Immature natural killer cell (primary cell): ENCODE data around the gene MYO5A. TPM values are rescaled to one million over a fixed set of nuclear protein-coding genes. Genes with fewer than 3 reads are reported as not detected.
A peak's percentile ranks its signal among the peaks of the same experiment; 100 is the strongest.

Experiments
- DNase-seq, 3 donors: peaks; one replicate each; pipeline ENCODE4 v3.0.0; 2022; ENCODE audit warnings: mixed read lengths in 1 of 3
- H3K27ac Mint-ChIP-seq, 6 donors: one replicate each; pipeline ENCODE4 v1.8.0; 2020; ENCODE audit warnings: mixed read lengths in 6 of 6, mild to moderate bottlenecking in 5 of 6, inconsistent platforms in 4 of 6, moderate library complexity in 3 of 6
- H3K27me3 Mint-ChIP-seq, 3 donors: one replicate each; pipeline ENCODE4 v1.8.0; 2020 to 2021; ENCODE audit warnings: low read depth in 3 of 3, mild to moderate bottlenecking in 3 of 3, mixed read lengths in 3 of 3, moderate library complexity in 3 of 3, inconsistent platforms in 1 of 3
- H3K36me3 Mint-ChIP-seq, 3 donors: one replicate each; pipeline ENCODE4 v1.8.0; 2020; ENCODE audit warnings: mixed read lengths in 3 of 3, inconsistent platforms in 2 of 3, mild to moderate bottlenecking in 2 of 3
- H3K4me1 Mint-ChIP-seq, 2 donors: one replicate each; pipeline ENCODE4 v1.8.0; 2020; ENCODE audit warnings: inconsistent platforms in 2 of 2, mild to moderate bottlenecking in 2 of 2, mixed read lengths in 2 of 2, moderate library complexity in 1 of 2
- H3K4me3 Mint-ChIP-seq, 5 donors: one replicate each; pipeline ENCODE4 v1.8.0; 2020; ENCODE audit warnings: mild to moderate bottlenecking in 5 of 5, mixed read lengths in 5 of 5, inconsistent platforms in 3 of 5, moderate library complexity in 3 of 5
- H3K9me3 Mint-ChIP-seq, 6 donors: one replicate each; pipeline ENCODE4 v1.8.0; 2020; ENCODE audit warnings: mild to moderate bottlenecking in 6 of 6, mixed read lengths in 6 of 6, inconsistent platforms in 4 of 6, moderate library complexity in 3 of 6
- polyA plus RNA-seq, 3 donors: library from polyadenylated mRNA; unstranded; fragments of 300-500 nt; fragmentation: Illumina TruSeq; gene quantifications; one replicate each; pipeline ENCODE4 v1.2.3, GENCODE V29; 2021

MYO5A gene
- polyA plus RNA-seq, 3 donors from 2014 or later: 2.0 to 10.9 (median 5.9) TPM

- DNase-seq: no peak
- Mint-ChIP-seq H3K4me3 (no peak overlapping the region), H3K36me3 (peaks cover 33 to 51% (median 39%) of the 10 kb centered on the region in 3 donors), H3K4me1 (no peaks in the 10 kb centered on the region), H3K9me3 (no peaks in the 10 kb centered on the region), H3K27ac (no peak overlapping the region), H3K27me3 (peaks cover 0 to 2% (median 0%) of the 10 kb centered on the region in 3 donors)
These were observed 166.2 kb downstream of the MYO5A start for GRCh38 chr15:52362497-52362896.

- Mint-ChIP-seq H3K9me3 (no peaks in the 10 kb centered on the region), H3K27me3 (peaks cover 0 to 2% (median 0%) of the 10 kb centered on the region in 3 donors), H3K36me3 (peaks cover 34 to 50% (median 35%) of the 10 kb centered on the region in 3 donors), H3K27ac (peak overlapping the region in 1 of 6 donors; percentile 0), H3K4me1 (no peaks in the 10 kb centered on the region), H3K4me3 (no peak overlapping the region)
- no peak for DNase-seq
These were observed 166.6 kb downstream of the MYO5A start for GRCh38 chr15:52361975-52362494.

- peak overlapping the region in 1 of 6 donors; percentile 0 for H3K27ac Mint-ChIP-seq
These were observed 167.2 kb downstream of the MYO5A start for GRCh38 chr15:52361494-52361893.

GRCh38 chr15:52360229-52361203 is 168.2 kb downstream of the MYO5A start:
- Mint-ChIP-seq H3K36me3 (peaks cover 26 to 40% (median 34%) of the 10 kb centered on the region in 3 donors), H3K27ac (peak overlapping the region in 1 of 6 donors; percentile 10)

More at GRCh38 chr15:52361494-52361893, 167.2 kb downstream of the MYO5A start:
- Mint-ChIP-seq H3K9me3 (no peaks in the 10 kb centered on the region), H3K27me3 (peaks cover 0 to 2% (median 0%) of the 10 kb centered on the region in 3 donors), H3K4me3 (no peak overlapping the region), H3K4me1 (no peaks in the 10 kb centered on the region), H3K36me3 (peaks cover 33 to 47% (median 35%) of the 10 kb centered on the region in 3 donors)
- DNase-seq: no peak

GRCh38 chr15:52359722-52360121 is 169.0 kb downstream of the MYO5A start:
- H3K4me3 Mint-ChIP-seq: no peak overlapping the region
- no peak overlapping the region for H3K27ac Mint-ChIP-seq
- no peaks in the 10 kb centered on the region for H3K9me3 Mint-ChIP-seq
- H3K4me1 Mint-ChIP-seq: no peaks in the 10 kb centered on the region
- H3K27me3 Mint-ChIP-seq: no peaks in the 10 kb centered on the region
- no peak for DNase-seq
- H3K36me3 Mint-ChIP-seq: peaks cover 22 to 40% (median 29%) of the 10 kb centered on the region in 3 donors

More at GRCh38 chr15:52360229-52361203, 168.2 kb downstream of the MYO5A start:
- H3K4me1 Mint-ChIP-seq: no peaks in the 10 kb centered on the region
- H3K9me3 Mint-ChIP-seq: no peaks in the 10 kb centered on the region
- H3K4me3 Mint-ChIP-seq: no peak overlapping the region
- DNase-seq: no peak
- H3K27me3 Mint-ChIP-seq: peaks cover 0 to 1% (median 0%) of the 10 kb centered on the region in 3 donors

- Mint-ChIP-seq H3K27ac (no peak overlapping the region), H3K4me3 (no peak overlapping the region), H3K36me3 (peaks cover 12 to 31% (median 18%) of the 10 kb centered on the region in 3 donors), H3K4me1 (no peaks in the 10 kb centered on the region), H3K9me3 (no peaks in the 10 kb centered on the region), H3K27me3 (no peaks in the 10 kb centered on the region)
- no peak for DNase-seq
These were observed 170.7 kb downstream of the MYO5A start for GRCh38 chr15:52357949-52358348.

GRCh38 chr15:52352086-52352485 is 176.6 kb downstream of the MYO5A start:
- Mint-ChIP-seq H3K9me3 (no peaks in the 10 kb centered on the region), H3K27ac (peak overlapping the region in 2 of 6 donors; percentile 33 to 60), H3K36me3 (peaks cover 11 to 46% (median 21%) of the 10 kb centered on the region in 3 donors), H3K4me3 (no peak overlapping the region), H3K4me1 (no peaks in the 10 kb centered on the region), H3K27me3 (no peaks in the 10 kb centered on the region)
- no peak for DNase-seq

GRCh38 chr15:52351206-52351908 is 177.3 kb downstream of the MYO5A start:
- Mint-ChIP-seq H3K27ac (no peak overlapping the region), H3K4me3 (no peak overlapping the region), H3K27me3 (no peaks in the 10 kb centered on the region), H3K36me3 (peaks cover 11 to 46% (median 24%) of the 10 kb centered on the region in 3 donors), H3K4me1 (no peaks in the 10 kb centered on the region), H3K9me3 (no peaks in the 10 kb centered on the region)
- no peak for DNase-seq

GRCh38 chr15:52350423-52350822 is 178.3 kb downstream of the MYO5A start:
- H3K9me3 Mint-ChIP-seq: no peaks in the 10 kb centered on the region
- H3K27ac Mint-ChIP-seq: no peak overlapping the region
- no peak for DNase-seq
- H3K4me1 Mint-ChIP-seq: no peaks in the 10 kb centered on the region
- no peak overlapping the region for H3K4me3 Mint-ChIP-seq
- peaks cover 11 to 46% (median 30%) of the 10 kb centered on the region in 3 donors for H3K36me3 Mint-ChIP-seq
- H3K27me3 Mint-ChIP-seq: no peaks in the 10 kb centered on the region

GRCh38 chr15:52349052-52349700 is 179.5 kb downstream of the MYO5A start:
- no peak overlapping the region for H3K4me3 Mint-ChIP-seq
- H3K36me3 Mint-ChIP-seq: peaks cover 11 to 43% (median 30%) of the 10 kb centered on the region in 3 donors
- H3K4me1 Mint-ChIP-seq: no peaks in the 10 kb centered on the region
- H3K27ac Mint-ChIP-seq: no peak overlapping the region
- peaks cover 0 to under 1% (median 0%) of the 10 kb centered on the region in 3 donors for H3K27me3 Mint-ChIP-seq
- H3K9me3 Mint-ChIP-seq: no peaks in the 10 kb centered on the region
- no peak for DNase-seq

GRCh38 chr15:52348056-52348745 is 180.5 kb downstream of the MYO5A start:
- Mint-ChIP-seq H3K27ac (peak overlapping the region in 1 of 6 donors; percentile 40), H3K27me3 (peaks cover 0 to 1% (median 0%) of the 10 kb centered on the region in 3 donors), H3K36me3 (peaks cover 7 to 41% (median 30%) of the 10 kb centered on the region in 3 donors), H3K4me1 (no peaks in the 10 kb centered on the region), H3K9me3 (no peaks in the 10 kb centered on the region), H3K4me3 (no peak overlapping the region)
- DNase-seq: no peak

GRCh38 chr15:52344592-52344991 is 184.1 kb downstream of the MYO5A start:
- Mint-ChIP-seq H3K27ac (peak overlapping the region in 1 of 6 donors; percentile 29), H3K9me3 (no peaks in the 10 kb centered on the region), H3K4me1 (no peaks in the 10 kb centered on the region), H3K4me3 (no peak overlapping the region), H3K36me3 (peaks cover 3 to 29% (median 20%) of the 10 kb centered on the region in 3 donors), H3K27me3 (peaks cover 0 to 5% (median 2%) of the 10 kb centered on the region in 3 donors)
- DNase-seq: no peak

GRCh38 chr15:52343831-52344230 is 184.8 kb downstream of the MYO5A start:
- no peak overlapping the region for H3K4me3 Mint-ChIP-seq
- H3K4me1 Mint-ChIP-seq: no peaks in the 10 kb centered on the region
- H3K9me3 Mint-ChIP-seq: no peaks in the 10 kb centered on the region
- no peak overlapping the region for H3K27ac Mint-ChIP-seq
- H3K36me3 Mint-ChIP-seq: peaks cover 3 to 25% (median 16%) of the 10 kb centered on the region in 3 donors
- H3K27me3 Mint-ChIP-seq: peaks cover 0 to 5% (median 2%) of the 10 kb centered on the region in 3 donors
- no peak for DNase-seq
